OCI-LY1 (cell line): ENCODE results near the gene AGAP2.
A peak's percentile ranks its signal among the peaks of the same experiment; 100 is the strongest.

ENCODE experiments used
- H2AFZ ChIP-seq: fragments of 200-600 bp; sonication (generic), shearing (Covaris generic); 2 replicates; pipeline ENCODE4 v1.6.0; 2014; ENCODE audit warnings: antibody characterized with exemption, mild to moderate bottlenecking, low read length
- H3F3A ChIP-seq: fragments of 200-600 bp; sonication (generic), shearing (Covaris generic); 2 replicates; pipeline ENCODE4 v1.6.0; 2014; ENCODE audit warnings: mild to moderate bottlenecking, antibody characterized with exemption, low read length, moderate library complexity; ENCODE audit not compliant: insufficient read depth
- H3K27ac ChIP-seq: fragments of 200-600 bp; sonication (generic); 2 replicates; pipeline ENCODE4 v1.5.1; 2014; ENCODE audit warnings: low read length, mixed run types, mild to moderate bottlenecking, low read depth; ENCODE audit not compliant: poor library complexity, severe bottlenecking
- H3K27me3 ChIP-seq: fragments of 200-600 bp; sonication (generic); 2 replicates; pipeline ENCODE4 v1.6.0; 2014; ENCODE audit warnings: antibody characterized with exemption, mild to moderate bottlenecking, low read length, moderate library complexity; ENCODE audit not compliant: insufficient read depth
- H3K36me3 ChIP-seq: fragments of 200-600 bp; sonication (generic); 2 replicates; pipeline ENCODE4 v1.6.1; 2014; ENCODE audit warnings: mild to moderate bottlenecking, antibody characterized with exemption, low read length, moderate library complexity, mixed read lengths; ENCODE audit not compliant: insufficient read depth
- H3K4me1 ChIP-seq: fragments of 200-600 bp; sonication (generic); 2 replicates; pipeline ENCODE4 v1.5.1; 2014; ENCODE audit warnings: mild to moderate bottlenecking, low read length, moderate library complexity; ENCODE audit not compliant: insufficient read depth, severe bottlenecking
- H3K4me2 ChIP-seq: fragments of 200-600 bp; sonication (generic), shearing (Covaris generic); 2 replicates; pipeline ENCODE4 v1.6.1; 2014; ENCODE audit warnings: low read length
- H3K4me3 ChIP-seq: fragments of 200-600 bp; sonication (generic); 2 replicates; pipeline ENCODE4 v1.5.1; 2014; ENCODE audit warnings: low read length, low read depth, mild to moderate bottlenecking, mixed read lengths; ENCODE audit not compliant: poor library complexity, severe bottlenecking
- H3K79me2 ChIP-seq: fragments of 200-600 bp; shearing (Covaris generic); 2 replicates; pipeline ENCODE4 v1.6.1; 2016; ENCODE audit warnings: mixed run types, low read length, mixed read lengths; ENCODE audit not compliant: insufficient read depth
- H3K9ac ChIP-seq: fragments of 200-600 bp; sonication (generic), shearing (Covaris generic); 2 replicates; pipeline ENCODE4 v1.6.1; 2014; ENCODE audit warnings: mild to moderate bottlenecking, low read length, mixed read lengths
- H3K9me2 ChIP-seq: fragments of 200-600 bp; sonication (generic), shearing (Covaris generic); 2 replicates; pipeline ENCODE4 v1.6.1; 2014; ENCODE audit warnings: low read depth, mild to moderate bottlenecking, low read length, mixed read lengths
- H3K9me3 ChIP-seq: fragments of 200-600 bp; shearing (Covaris generic); 2 replicates; pipeline ENCODE4 v1.6.1; 2014; ENCODE audit warnings: low read length, mixed read lengths
- H4K20me1 ChIP-seq: fragments of 200-600 bp; sonication (generic), shearing (Covaris generic); 2 replicates; pipeline ENCODE4 v1.6.0; 2016; ENCODE audit warnings: mild to moderate bottlenecking, low read length; ENCODE audit not compliant: insufficient read depth
- CTCF ChIP-seq: fragments of 200-600 bp; sonication (generic), shearing (Covaris generic); IDR thresholded peaks from 2 replicates; pipeline ENCODE4 v1.5.1; 2017; ENCODE audit warnings: mild to moderate bottlenecking, antibody characterized with exemption, low read length, moderate library complexity, mixed read lengths
- EZH2 ChIP-seq: fragments of 200-600 bp; sonication (generic), shearing (Covaris generic); IDR thresholded peaks from 2 replicates; pipeline ENCODE4 v1.8.0; 2017; ENCODE audit warnings: borderline replicate concordance, mixed run types, mild to moderate bottlenecking, antibody characterized with exemption, low read length, moderate library complexity, mixed read lengths

Gene AGAP2

DNA sequence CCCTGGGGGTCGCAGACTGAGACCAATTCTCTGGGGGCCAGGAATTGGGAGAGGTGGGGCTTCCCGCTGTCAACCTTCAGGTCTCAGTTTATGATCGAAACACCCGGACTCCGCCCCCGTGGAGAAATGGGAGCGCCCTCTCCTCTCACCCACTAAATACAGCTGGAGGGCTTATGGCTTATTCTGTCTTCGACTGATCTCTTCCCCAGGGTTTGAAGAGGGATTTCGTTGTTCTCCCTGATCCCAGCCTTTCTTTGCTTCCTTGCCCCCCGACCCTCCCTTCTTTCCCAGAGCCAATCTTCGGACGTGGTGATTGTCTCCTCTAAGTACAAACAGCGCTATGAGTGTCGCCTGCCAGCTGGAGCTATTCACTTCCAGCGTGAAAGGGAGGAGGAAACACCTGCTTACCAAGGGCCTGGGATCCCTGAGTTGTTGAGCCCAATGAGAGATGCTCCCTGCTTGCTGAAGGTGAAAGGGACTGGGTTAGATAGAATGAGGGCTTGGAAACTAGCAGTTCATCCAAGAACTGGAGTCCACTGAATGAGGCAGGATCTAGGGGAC, 44.0 kb downstream of the AGAP2 start:
- TF ChIP-seq EZH2 (no peak), CTCF (no peak)
- peaks cover 37% of the 10 kb centered on the region for H3K36me3 ChIP-seq
- H3K9ac ChIP-seq, result peak overlapping the region; percentile 88
- H3K4me3 ChIP-seq, result peak overlapping the region; percentile 89
- no peaks in the 10 kb centered on the region for H3F3A ChIP-seq
- H3K79me2 ChIP-seq, result 0 out of 2 replicates have a peak, but pooled peaks cover 7% of the 10 kb centered on the region
- peak overlapping the region; percentile 67 for H2AFZ ChIP-seq
- H3K27me3 ChIP-seq, result no peaks in the 10 kb centered on the region
- peak overlapping the region; percentile 42 for H3K27ac ChIP-seq
- H3K4me2 ChIP-seq, result peak overlapping the region; percentile 99
- H3K9me3 ChIP-seq, result peaks cover 3% of the 10 kb centered on the region; the same call in 1 of the 2 replicates
- no peaks in the 10 kb centered on the region for H4K20me1 ChIP-seq
- peaks cover 16% of the 10 kb centered on the region for H3K4me1 ChIP-seq
- H3K9me2 ChIP-seq, result no peaks in the 10 kb centered on the region

DNA sequence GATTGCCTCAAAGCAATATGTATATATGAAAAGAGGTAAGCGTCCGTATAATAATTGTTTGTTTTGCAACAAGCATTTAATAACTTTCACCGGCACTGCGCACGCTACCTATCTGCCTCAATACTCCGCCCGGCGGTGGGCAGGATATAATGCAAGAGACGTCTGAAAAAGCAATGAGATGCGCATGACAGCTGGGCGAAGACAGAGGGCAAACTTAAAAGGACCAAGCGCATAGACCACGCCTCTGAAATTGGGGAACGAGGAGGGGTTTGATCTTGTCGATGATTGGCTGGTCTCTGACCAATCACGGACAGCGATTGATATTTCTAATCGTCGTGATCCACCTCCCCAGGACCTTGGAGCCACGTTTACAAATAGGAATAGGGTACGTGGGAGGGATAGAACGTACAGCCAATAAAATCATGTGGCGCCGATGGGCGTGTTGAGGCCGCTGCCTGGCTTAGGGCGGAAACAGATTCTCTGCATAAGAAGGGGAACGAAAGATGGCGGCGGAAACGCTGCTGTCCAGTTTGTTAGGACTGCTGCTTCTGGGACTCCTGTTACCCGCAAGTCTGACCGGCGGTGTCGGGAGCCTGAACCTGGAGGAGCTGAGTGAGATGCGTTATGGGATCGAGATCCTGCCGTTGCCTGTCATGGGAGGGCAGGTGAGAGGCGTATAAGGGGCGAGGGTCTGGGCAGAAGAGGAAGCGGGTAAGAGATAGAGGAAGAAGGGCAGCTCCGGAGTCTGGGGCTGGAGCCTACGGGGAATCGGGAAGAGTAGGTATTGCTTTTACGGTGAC, 44.7 kb downstream of the AGAP2 start, which contains the start of gene OS9:
Gene OS9 (plus strand): TSS at position 474 of the 800 bp plus-strand sequence. CDS start 30 bp downstream, at position 504.
- Histone ChIP-seq H3K9me3 (peaks cover 3% of the 10 kb centered on the region; the same call in 1 of the 2 replicates), H3K27ac (peak within 1 kb of the TSS; percentile 42), H3K79me2 (0 out of 2 replicates have a peak, but pooled peaks cover 7% of the 10 kb centered on the region), H3K9ac (peak within 1 kb of the TSS; percentile 88), H3K4me1 (peaks cover 16% of the 10 kb centered on the region), H2AFZ (peak within 1 kb of the TSS; percentile 97), H3K36me3 (peaks cover 34% of the 10 kb centered on the region), H3K4me2 (peak within 1 kb of the TSS; percentile 99), H3K4me3 (peak within 1 kb of the TSS; percentile 89), H3K9me2 (no peaks in the 10 kb centered on the region), H4K20me1 (no peaks in the 10 kb centered on the region), H3F3A (no peaks in the 10 kb centered on the region), H3K27me3 (no peaks in the 10 kb centered on the region)
- TF ChIP-seq CTCF (peak; percentile 86), EZH2 (no peak)

DNA sequence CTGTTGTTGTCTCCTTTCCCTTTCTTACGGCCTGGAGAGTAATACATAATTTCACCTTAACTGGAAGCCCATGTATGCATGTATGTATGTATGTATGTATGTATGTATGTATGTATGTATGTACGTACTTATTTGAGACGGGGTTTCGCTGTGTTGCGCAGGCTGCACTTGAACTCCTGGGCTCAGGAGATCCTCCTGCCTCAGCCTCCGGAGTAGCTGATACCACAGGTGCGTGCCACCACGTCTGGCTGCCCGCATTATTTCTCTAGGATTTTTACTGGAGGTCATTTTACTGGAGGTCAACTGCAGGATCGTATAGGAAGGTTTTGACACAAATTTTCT, 45.3 kb downstream of the AGAP2 start:
- Histone ChIP-seq H3K9me3 (peaks cover 3% of the 10 kb centered on the region; the same call in 1 of the 2 replicates), H3K79me2 (0 out of 2 replicates have a peak, but pooled peaks cover 7% of the 10 kb centered on the region), H3K9ac (peak overlapping the region; percentile 31; the same call in 1 of the 2 replicates), H3K27me3 (no peaks in the 10 kb centered on the region), H3K36me3 (peaks cover 29% of the 10 kb centered on the region), H2AFZ (peak overlapping the region; percentile 97), H3K4me2 (peak overlapping the region; percentile 72), H3K4me3 (peak overlapping the region; percentile 51), H3K27ac (no peak overlapping the region), H3F3A (no peaks in the 10 kb centered on the region), H3K9me2 (no peaks in the 10 kb centered on the region), H3K4me1 (peaks cover 16% of the 10 kb centered on the region), H4K20me1 (no peaks in the 10 kb centered on the region)
- no peak for TF ChIP-seq EZH2
